GM23338 (cell line): ENCODE data around the gene TRMT44. TPM values are rescaled to one million over a fixed set of nuclear protein-coding genes. Genes with fewer than 3 reads are reported as not detected.

Experiments
- ATAC-seq: fragments of 200-7000 bp; cut with Tn5 transposase; 3 replicates; pipeline ENCODE4 v1.9.1; 2020
- DNase-seq: peaks from one replicate; pipeline ENCODE4 v3.0.0-alpha.2; 2015; ENCODE audit warnings: low spot score
- H2AFZ ChIP-seq: fragments of 200-600 bp; sonication (generic); 2 replicates; pipeline ENCODE4 v1.8.0; 2016; ENCODE audit warnings: antibody characterized with exemption, mild to moderate bottlenecking, moderate library complexity
- H3F3A ChIP-seq: fragments of 200-600 bp; sonication (generic); replicated peaks from 2 replicates; pipeline ENCODE4 v1.8.0; 2017; ENCODE audit warnings: antibody characterized with exemption, mixed run types, low read depth
- H3K27ac ChIP-seq: fragments of 200-600 bp; sonication (generic); 2 replicates; pipeline ENCODE4 v1.6.1; 2016; ENCODE audit warnings: low read depth
- H3K27me3 ChIP-seq: fragments of 200-600 bp; sonication (generic); 2 replicates; pipeline ENCODE4 v1.8.0; 2016; ENCODE audit warnings: mild to moderate bottlenecking, mixed run types, moderate library complexity; ENCODE audit not compliant: insufficient read depth
- H3K36me3 ChIP-seq: fragments of 200-600 bp; sonication (generic); 2 replicates; pipeline ENCODE4 v1.8.0; 2016; ENCODE audit warnings: mild to moderate bottlenecking; ENCODE audit not compliant: insufficient read depth
- H3K4me1 ChIP-seq: fragments of 200-600 bp; sonication (generic); 2 replicates; pipeline ENCODE4 v1.8.0; 2016; ENCODE audit warnings: mild to moderate bottlenecking, moderate library complexity; ENCODE audit not compliant: insufficient read depth
- H3K4me2 ChIP-seq: fragments of 200-600 bp; sonication (generic); 2 replicates; pipeline ENCODE4 v1.7.1; 2017; ENCODE audit warnings: mixed run types
- H3K4me3 ChIP-seq: fragments of 200-600 bp; sonication (generic); 2 replicates; pipeline ENCODE4 v1.6.1; 2016; ENCODE audit warnings: mixed run types
- H3K79me2 ChIP-seq: fragments of 200-600 bp; sonication (generic); replicated peaks from 2 replicates; pipeline ENCODE4 v1.8.0; 2017; ENCODE audit warnings: mild to moderate bottlenecking; ENCODE audit not compliant: insufficient read depth
- H3K9me2 ChIP-seq: fragments of 200-600 bp; sonication (generic); 2 replicates; pipeline ENCODE4 v1.8.0; 2017; ENCODE audit not compliant: insufficient read depth
- H4K20me1 ChIP-seq: fragments of 200-600 bp; sonication (generic); replicated peaks from 2 replicates; pipeline ENCODE4 v1.8.0; 2017; ENCODE audit warnings: mild to moderate bottlenecking; ENCODE audit not compliant: insufficient read depth
- H3K27ac Mint-ChIP-seq: 2 replicates; pipeline ENCODE4 v1.8.0; 2020; ENCODE audit warnings: inconsistent platforms, mild to moderate bottlenecking, moderate library complexity, mixed read lengths
- H3K27me3 Mint-ChIP-seq: 3 replicates; pipeline ENCODE4 v1.8.0; 2022; ENCODE audit warnings: low read depth, mild to moderate bottlenecking, moderate library complexity, mixed read lengths, inconsistent platforms; ENCODE audit not compliant: insufficient read depth, poor library complexity
- H3K36me3 Mint-ChIP-seq: 3 replicates; pipeline ENCODE4 v1.8.0; 2021; ENCODE audit warnings: low read depth, mild to moderate bottlenecking, inconsistent platforms, moderate library complexity, mixed read lengths
- H3K4me1 Mint-ChIP-seq: 3 replicates; pipeline ENCODE4 v1.8.0; 2020; ENCODE audit warnings: mild to moderate bottlenecking, inconsistent platforms, mixed read lengths
- H3K4me3 Mint-ChIP-seq: 3 replicates; pipeline ENCODE4 v1.8.0; 2021; ENCODE audit warnings: moderate library complexity, mild to moderate bottlenecking, inconsistent platforms, mixed read lengths
- H3K9me3 Mint-ChIP-seq: 3 replicates; pipeline ENCODE4 v1.8.0; 2020; ENCODE audit warnings: moderate library complexity, mild to moderate bottlenecking, inconsistent platforms, mixed read lengths
- CREB1 ChIP-seq: fragments of 250-450 bp; sonication (Bioruptor Pico); IDR thresholded peaks from 2 replicates; pipeline ENCODE4 v1.5.0; 2020; ENCODE audit warnings: low read depth, mild to moderate bottlenecking, moderate library complexity
- ETS1 ChIP-seq: IDR thresholded peaks from 2 replicates; pipeline ENCODE4 v1.6.1; 2016; ENCODE audit warnings: antibody characterized with exemption
- EZH2 ChIP-seq: fragments of 200-600 bp; sonication (generic); IDR thresholded peaks from one replicate; pipeline ENCODE4 v1.8.0; 2017; ENCODE audit warnings: antibody characterized with exemption, mild to moderate bottlenecking, low read depth; ENCODE audit not compliant: unreplicated experiment
- EZH2phosphoT487 ChIP-seq: fragments of 200-600 bp; sonication (generic); IDR thresholded peaks from one replicate; pipeline ENCODE4 v1.8.1; 2018; ENCODE audit warnings: antibody characterized with exemption; ENCODE audit not compliant: unreplicated experiment
- JUNB ChIP-seq: IDR thresholded peaks from one replicate; pipeline ENCODE4 v1.6.1; 2016; ENCODE audit warnings: antibody characterized with exemption; ENCODE audit not compliant: unreplicated experiment
- NANOG ChIP-seq: IDR thresholded peaks from 2 replicates; pipeline ENCODE4 v1.6.1; 2016; ENCODE audit warnings: antibody characterized with exemption, borderline replicate concordance
- POLR2AphosphoS5 ChIP-seq: IDR thresholded peaks from 2 replicates; pipeline ENCODE4 v1.6.1; 2016; ENCODE audit warnings: antibody characterized with exemption, low read depth
- REST ChIP-seq: IDR thresholded peaks from one replicate; pipeline ENCODE4 v1.6.1; 2018; ENCODE audit warnings: antibody characterized with exemption; ENCODE audit not compliant: unreplicated experiment
- STAT1 ChIP-seq: IDR thresholded peaks from one replicate; pipeline ENCODE4 v1.6.1; 2016; ENCODE audit warnings: antibody characterized with exemption; ENCODE audit not compliant: unreplicated experiment
- ZNF114 ChIP-seq: fragments of 250-450 bp; sonication (Bioruptor Pico); IDR thresholded peaks from 2 replicates; pipeline ENCODE4 v1.5.0; 2020; ENCODE audit warnings: mild to moderate bottlenecking, moderate library complexity
- ZNF331 ChIP-seq: fragments of 250-450 bp; sonication (Bioruptor Pico); IDR thresholded peaks from 2 replicates; pipeline ENCODE4 v1.5.0; 2020; ENCODE audit warnings: low read depth, mild to moderate bottlenecking, moderate library complexity
- polyA plus RNA-seq: library from polyadenylated mRNA; unstranded; fragments of >200 nt; fragmentation: Nextera tagmentation; extraction: Ambion mirVana; gene quantifications from 2 replicates; pipeline ENCODE4 v1.2.1, GENCODE V29; 2016
- total RNA-seq: library from RNA; depleted of rRNA; stranded (reverse); fragments of >200 nt; shearing (Covaris generic); gene quantifications from 2 replicates; pipeline ENCODE4 v1.2.3, GENCODE V29; 2014
- TF ChIP-seq, protein P1 (sequence below): fragments of 250-450 bp; sonication (Bioruptor Pico); IDR thresholded peaks from 2 replicates; pipeline ENCODE4 v1.5.0; 2020; ENCODE audit warnings: mild to moderate bottlenecking, moderate library complexity
- TF ChIP-seq, protein P2 (sequence below), 2 experiments: fragments of 200-600 bp in 1 of 2; sonication (generic) in 1 of 2; conservative IDR thresholded peaks; 2 replicates each; pipeline versions ENCODE4 v1.5.1 to v1.6.1; 2016 to 2017; ENCODE audit warnings: antibody characterized with exemption in 2 of 2, low read depth in 2 of 2, mild to moderate bottlenecking in 2 of 2, moderate library complexity in 1 of 2

The TRMT44 gene
- total and polyA plus RNA-seq, 2 experiments from 2014 or later = 10.3 to 49.8 TPM

DNA sequence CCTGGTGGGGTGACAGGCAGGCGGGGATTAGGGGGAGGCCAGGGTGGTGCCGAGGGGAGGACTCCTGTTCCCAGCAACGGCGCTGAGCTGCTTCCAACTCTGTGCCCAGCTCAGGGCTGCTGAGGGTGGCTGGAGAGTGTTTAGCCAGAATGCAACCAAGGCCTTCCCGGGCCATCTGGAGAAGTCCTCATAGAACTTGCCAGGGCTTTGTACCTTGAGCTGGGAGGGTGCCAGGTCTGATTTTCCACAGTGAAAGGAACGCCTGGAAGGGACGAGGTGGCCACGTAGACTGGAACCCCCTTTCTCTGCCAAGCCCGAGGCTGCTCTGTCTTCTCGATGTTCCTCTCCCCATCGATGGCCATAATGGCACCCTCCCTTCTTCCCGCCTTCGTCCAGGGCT lies 82.6 kb downstream of the TRMT44 start:
- Histone ChIP-seq H4K20me1 (no peaks in the 10 kb centered on the region), H3K4me2 (no peak overlapping the region), H3K4me1 (no peaks in the 10 kb centered on the region), H3K36me3 (no peaks in the 10 kb centered on the region), H2AFZ (no peak overlapping the region), H3K27ac (no peak overlapping the region), H3K4me3 (no peak overlapping the region), H3F3A (no peaks in the 10 kb centered on the region), H3K79me2 (no peaks in the 10 kb centered on the region), H3K9me2 (peaks cover 4% of the 10 kb centered on the region; the same call in 1 of the 2 replicates), H3K27me3 (no peaks in the 10 kb centered on the region)
- ATAC-seq (no peak), DNase-seq (no peak)
- no peak overlapping the region for H3K4me3 Mint-ChIP-seq
- H3K9me3 Mint-ChIP-seq = no peaks in the 10 kb centered on the region
- H3K27me3 Mint-ChIP-seq = peaks cover 6% of the 10 kb centered on the region
- no peaks in the 10 kb centered on the region for H3K36me3 Mint-ChIP-seq
- H3K27ac Mint-ChIP-seq = no peak overlapping the region
- H3K4me1 Mint-ChIP-seq = peaks cover 17% of the 10 kb centered on the region
- TF ChIP-seq EZH2 (no peak), POLR2AphosphoS5 (no peak), JUNB (no peak), ZNF331 (CRISPR knock-in tag) (no peak), STAT1 (no peak), ETS1 (no peak), ZNF114 (no peak), CREB1 (CRISPR knock-in tag) (no peak), REST (no peak), EZH2phosphoT487 (no peak), NANOG (no peak)
- TF ChIP-seq, protein P1, sequence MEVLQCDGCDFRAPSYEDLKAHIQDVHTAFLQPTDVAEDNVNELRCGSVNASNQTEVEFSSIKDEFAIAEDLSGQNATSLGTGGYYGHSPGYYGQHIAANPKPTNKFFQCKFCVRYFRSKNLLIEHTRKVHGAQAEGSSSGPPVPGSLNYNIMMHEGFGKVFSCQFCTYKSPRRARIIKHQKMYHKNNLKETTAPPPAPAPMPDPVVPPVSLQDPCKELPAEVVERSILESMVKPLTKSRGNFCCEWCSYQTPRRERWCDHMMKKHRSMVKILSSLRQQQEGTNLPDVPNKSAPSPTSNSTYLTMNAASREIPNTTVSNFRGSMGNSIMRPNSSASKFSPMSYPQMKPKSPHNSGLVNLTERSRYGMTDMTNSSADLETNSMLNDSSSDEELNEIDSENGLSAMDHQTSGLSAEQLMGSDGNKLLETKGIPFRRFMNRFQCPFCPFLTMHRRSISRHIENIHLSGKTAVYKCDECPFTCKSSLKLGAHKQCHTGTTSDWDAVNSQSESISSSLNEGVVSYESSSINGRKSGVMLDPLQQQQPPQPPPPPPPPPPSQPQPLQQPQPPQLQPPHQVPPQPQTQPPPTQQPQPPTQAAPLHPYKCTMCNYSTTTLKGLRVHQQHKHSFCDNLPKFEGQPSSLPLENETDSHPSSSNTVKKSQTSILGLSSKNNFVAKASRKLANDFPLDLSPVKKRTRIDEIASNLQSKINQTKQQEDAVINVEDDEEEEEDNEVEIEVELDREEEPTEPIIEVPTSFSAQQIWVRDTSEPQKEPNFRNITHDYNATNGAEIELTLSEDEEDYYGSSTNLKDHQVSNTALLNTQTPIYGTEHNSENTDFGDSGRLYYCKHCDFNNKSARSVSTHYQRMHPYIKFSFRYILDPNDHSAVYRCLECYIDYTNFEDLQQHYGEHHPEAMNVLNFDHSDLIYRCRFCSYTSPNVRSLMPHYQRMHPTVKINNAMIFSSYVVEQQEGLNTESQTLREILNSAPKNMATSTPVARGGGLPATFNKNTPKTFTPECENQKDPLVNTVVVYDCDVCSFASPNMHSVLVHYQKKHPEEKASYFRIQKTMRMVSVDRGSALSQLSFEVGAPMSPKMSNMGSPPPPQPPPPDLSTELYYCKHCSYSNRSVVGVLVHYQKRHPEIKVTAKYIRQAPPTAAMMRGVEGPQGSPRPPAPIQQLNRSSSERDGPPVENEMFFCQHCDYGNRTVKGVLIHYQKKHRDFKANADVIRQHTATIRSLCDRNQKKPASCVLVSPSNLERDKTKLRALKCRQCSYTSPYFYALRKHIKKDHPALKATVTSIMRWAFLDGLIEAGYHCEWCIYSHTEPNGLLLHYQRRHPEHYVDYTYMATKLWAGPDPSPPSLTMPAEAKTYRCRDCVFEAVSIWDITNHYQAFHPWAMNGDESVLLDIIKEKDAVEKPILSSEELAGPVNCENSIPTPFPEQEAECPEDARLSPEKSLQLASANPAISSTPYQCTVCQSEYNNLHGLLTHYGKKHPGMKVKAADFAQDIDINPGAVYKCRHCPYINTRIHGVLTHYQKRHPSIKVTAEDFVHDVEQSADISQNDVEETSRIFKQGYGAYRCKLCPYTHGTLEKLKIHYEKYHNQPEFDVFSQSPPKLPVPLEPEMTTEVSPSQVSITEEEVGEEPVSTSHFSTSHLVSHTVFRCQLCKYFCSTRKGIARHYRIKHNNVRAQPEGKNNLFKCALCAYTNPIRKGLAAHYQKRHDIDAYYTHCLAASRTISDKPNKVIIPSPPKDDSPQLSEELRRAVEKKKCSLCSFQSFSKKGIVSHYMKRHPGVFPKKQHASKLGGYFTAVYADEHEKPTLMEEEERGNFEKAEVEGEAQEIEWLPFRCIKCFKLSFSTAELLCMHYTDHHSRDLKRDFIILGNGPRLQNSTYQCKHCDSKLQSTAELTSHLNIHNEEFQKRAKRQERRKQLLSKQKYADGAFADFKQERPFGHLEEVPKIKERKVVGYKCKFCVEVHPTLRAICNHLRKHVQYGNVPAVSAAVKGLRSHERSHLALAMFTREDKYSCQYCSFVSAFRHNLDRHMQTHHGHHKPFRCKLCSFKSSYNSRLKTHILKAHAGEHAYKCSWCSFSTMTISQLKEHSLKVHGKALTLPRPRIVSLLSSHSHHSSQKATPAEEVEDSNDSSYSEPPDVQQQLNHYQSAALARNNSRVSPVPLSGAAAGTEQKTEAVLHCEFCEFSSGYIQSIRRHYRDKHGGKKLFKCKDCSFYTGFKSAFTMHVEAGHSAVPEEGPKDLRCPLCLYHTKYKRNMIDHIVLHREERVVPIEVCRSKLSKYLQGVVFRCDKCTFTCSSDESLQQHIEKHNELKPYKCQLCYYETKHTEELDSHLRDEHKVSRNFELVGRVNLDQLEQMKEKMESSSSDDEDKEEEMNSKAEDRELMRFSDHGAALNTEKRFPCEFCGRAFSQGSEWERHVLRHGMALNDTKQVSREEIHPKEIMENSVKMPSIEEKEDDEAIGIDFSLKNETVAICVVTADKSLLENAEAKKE (CRISPR knock-in tag) = no peak
- TF ChIP-seq, protein P2, sequence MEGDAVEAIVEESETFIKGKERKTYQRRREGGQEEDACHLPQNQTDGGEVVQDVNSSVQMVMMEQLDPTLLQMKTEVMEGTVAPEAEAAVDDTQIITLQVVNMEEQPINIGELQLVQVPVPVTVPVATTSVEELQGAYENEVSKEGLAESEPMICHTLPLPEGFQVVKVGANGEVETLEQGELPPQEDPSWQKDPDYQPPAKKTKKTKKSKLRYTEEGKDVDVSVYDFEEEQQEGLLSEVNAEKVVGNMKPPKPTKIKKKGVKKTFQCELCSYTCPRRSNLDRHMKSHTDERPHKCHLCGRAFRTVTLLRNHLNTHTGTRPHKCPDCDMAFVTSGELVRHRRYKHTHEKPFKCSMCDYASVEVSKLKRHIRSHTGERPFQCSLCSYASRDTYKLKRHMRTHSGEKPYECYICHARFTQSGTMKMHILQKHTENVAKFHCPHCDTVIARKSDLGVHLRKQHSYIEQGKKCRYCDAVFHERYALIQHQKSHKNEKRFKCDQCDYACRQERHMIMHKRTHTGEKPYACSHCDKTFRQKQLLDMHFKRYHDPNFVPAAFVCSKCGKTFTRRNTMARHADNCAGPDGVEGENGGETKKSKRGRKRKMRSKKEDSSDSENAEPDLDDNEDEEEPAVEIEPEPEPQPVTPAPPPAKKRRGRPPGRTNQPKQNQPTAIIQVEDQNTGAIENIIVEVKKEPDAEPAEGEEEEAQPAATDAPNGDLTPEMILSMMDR (conservative IDR thresholded peaks at IDR 0.05; ENCODE audit: low read depth in 2 of 2) = no peak
